ENCODE measurements around the gene SH3RF3. TPM values are rescaled to one million over a fixed set of nuclear protein-coding genes. Genes with fewer than 3 reads are reported as not detected.

SH3RF3 gene
- total RNA-seq, 4 donors from 2014 or later = 5.3 to 10.0 (median 8.0) TPM

DNA sequence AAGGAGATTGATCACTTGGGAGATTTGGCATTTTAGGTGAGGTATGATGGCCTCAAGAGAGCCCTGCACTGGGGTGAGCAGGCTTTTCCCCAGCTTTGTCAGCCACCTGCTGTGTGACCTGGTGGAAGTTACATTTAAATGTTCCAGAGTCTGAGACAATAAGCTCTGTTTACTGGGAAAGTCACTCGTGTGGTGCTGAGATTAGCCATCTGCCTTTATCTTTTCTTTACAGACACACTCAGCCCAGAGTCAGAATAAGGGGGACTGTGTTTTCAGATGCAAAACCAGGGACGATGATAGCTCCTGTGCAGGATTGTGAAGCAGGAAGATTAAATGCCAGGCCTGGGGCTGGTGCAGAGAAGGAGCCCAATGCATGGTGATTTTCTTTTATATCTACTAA is 47.9 kb downstream of the SH3RF3 start:
- no peak for TF ChIP-seq CTCF (IDR thresholded peaks at IDR 0.05; ENCODE audit: low read depth)

DNA sequence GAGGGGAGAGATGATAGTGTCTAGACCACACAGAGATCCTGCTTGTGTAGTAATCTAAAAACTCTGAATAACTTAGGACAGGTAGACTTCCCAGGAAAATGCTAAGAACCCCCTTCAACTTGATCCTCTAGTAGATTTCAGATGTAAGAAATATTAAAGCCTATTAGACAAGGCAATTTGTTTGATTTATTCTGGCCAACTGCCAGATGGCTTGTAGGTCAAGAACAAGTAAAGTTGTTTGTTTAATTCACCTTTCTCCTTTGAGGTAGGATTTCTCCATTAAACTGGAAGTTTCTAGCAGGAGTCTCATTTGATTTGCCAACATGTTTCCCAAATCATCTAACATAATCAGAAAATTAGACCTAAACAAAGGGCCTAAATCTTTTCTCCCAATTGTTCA is 48.6 kb downstream of the SH3RF3 start:
- TF ChIP-seq CTCF (IDR thresholded peaks at IDR 0.05; ENCODE audit: low read depth) = no peak

DNA sequence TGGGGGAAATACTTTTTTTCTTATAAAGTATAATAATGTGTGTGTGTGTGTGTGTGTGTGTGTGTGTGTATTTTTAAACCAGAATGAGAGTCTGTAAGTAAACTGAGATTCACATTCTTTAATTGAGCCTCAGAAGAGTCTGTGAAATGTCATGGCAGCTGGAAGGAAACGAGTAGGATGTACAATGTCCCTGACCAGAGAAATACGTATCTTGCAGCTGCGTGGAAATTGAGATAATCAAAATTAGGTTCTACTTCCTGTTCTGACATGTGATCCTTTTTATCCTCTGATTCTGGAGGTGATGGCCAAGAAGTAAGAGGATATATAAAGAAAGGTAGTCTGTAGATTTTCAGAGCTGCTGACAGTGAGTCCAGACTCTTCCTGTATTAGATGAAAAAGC is 50.0 kb downstream of the SH3RF3 start:
- no peak for TF ChIP-seq CTCF (IDR thresholded peaks at IDR 0.05; ENCODE audit: low read depth)

- TF ChIP-seq CTCF (IDR thresholded peaks at IDR 0.05; ENCODE audit: low read depth) = no peak
Measured at GRCh38 chr2:109180786-109181185, 51.8 kb downstream of the SH3RF3 start.

- TF ChIP-seq CTCF (IDR thresholded peaks at IDR 0.05; ENCODE audit: low read depth) = no peak
Measured at GRCh38 chr2:109182426-109182825, 53.4 kb downstream of the SH3RF3 start.

- no peak for TF ChIP-seq CTCF (IDR thresholded peaks at IDR 0.05; ENCODE audit: low read depth)
Measured at GRCh38 chr2:109183871-109184270, 54.9 kb downstream of the SH3RF3 start.

DNA sequence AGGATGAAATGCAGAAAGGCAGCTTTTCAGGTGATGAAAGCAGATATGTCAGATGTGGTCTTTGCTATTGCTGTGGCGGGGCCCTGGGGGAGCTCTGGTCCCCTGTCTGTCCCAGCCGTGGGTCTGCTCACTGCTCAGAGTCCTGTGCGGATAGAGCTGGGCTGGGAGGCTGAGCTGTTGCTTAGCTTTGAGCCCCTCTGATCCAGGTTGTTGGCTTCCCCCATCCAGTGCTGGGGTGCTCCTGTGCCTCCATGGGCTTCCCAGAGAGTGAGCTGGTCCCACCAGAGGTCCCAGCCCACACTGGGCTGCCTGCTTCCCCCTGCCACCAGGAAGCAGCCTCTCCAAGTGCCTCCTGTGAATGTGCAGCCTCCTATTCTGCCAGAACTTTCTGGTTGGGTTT is 55.4 kb downstream of the SH3RF3 start:
- TF ChIP-seq CTCF (IDR thresholded peaks at IDR 0.05; ENCODE audit: low read depth) = no peak
